HG02798 (cell line): Measurements from ENCODE around the gene HCAR1.
"Not testable (repeated sequence)": the region's sequence is repeated elsewhere in the genome, so short reads cannot be mapped to it uniquely, and the experiment has no call there.

Experiments
- ATAC-seq: cut with Tn5 transposase; IDR thresholded peaks from one replicate; pipeline ENCODE4 v1.9.1; 2021; ENCODE audit warnings: mild to moderate bottlenecking; ENCODE audit not compliant: unreplicated experiment, poor library complexity

HCAR1 gene

DNA sequence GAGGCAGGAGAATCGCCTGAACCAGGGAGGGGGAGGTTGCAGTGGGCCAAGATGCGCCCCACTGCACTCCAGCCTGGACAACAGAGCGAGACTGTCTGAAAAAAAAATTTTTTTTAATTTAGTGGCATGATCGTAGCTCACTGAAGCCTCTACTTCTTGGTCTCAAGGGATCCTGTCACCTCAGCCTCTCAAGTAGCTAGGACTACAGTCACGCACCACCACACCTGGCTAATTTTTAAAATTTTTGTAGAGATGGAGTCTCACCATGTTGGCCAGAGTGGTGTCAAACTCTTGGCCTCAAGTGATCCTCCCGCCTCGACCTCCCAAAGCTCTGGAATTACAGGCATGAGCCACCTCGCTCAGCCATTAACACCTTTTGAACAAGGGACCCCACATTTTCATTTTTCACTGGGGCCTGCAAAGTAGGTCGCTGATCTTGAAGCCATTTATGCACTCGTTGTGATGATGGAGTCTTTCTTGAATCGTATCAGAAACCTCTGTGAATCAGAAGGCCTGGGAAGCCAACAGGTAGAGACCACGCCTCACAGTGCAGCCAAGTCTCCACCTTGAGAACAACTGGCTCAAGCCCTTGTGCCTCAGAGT, 5.9 kb downstream of the HCAR1 start:
- ATAC-seq = no peak

DNA sequence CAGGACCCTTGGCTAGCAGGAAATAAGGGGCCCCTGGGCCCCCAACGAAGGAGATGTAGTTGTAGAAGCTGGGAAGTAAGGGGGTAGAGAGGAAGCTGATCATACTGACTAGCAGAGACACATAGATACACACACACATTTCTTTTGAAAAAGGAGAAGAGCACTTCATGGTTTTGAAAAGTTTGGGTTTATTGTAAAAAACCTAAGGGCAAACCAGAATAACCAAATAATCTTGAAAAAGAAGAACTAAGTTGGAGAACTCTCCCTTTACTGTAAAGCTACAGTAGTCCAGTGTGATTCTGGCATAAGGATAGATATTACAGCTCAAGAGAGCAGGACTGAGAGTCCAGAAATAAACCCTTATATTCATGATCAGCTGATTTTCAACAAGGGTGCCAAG, 8.3 kb downstream of the HCAR1 start:
- ATAC-seq = no peak

DNA sequence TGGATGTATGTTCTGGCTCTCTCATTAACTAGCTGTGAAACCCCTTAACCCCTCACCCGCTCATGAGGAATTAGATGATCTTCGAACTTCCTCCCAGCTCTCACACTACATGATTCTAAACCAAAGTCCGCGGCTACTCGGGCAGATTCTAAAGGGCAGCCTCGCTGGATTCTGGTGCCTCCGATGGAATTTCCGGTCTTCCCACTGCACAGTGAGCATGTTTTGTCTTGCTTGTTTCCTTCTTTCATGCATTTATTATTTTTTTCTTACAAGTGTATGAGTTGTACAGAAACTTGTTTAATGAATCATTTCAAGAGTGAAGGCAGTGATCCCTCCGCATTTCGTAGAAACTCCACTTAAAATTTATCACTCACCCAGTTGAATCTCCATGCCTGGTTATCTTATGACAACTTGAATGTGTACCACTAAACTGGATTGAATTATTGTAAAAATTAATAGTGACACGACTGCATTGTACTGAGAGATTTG, 9.5 kb downstream of the HCAR1 start:
- no peak for ATAC-seq

DNA sequence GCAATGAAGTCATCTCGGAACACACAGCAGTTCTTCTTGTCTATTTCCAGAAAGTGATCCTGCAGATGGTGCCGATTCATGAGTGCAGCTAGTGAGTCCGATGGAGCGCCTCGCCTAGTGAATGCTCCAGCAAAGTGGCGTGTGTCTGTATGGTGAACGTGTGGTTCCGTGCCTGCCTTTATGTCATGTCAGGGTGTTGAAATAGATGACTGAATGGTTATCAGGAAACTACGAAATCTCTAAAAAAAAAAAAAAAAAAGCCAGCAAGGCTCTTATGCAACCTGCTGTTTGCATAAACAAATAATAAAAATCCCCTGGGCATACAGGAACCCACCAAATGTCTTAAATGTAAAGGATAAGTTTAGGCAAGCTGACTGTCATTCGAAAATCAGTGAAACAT, 14.0 kb downstream of the HCAR1 start, which contains the start of gene HCAR3:
TSS of gene HCAR3 (minus strand) at position 154 of the 400 bp plus-strand sequence. CDS start at position 80, 74 bp downstream.
- ATAC-seq = peak; percentile 42

DNA sequence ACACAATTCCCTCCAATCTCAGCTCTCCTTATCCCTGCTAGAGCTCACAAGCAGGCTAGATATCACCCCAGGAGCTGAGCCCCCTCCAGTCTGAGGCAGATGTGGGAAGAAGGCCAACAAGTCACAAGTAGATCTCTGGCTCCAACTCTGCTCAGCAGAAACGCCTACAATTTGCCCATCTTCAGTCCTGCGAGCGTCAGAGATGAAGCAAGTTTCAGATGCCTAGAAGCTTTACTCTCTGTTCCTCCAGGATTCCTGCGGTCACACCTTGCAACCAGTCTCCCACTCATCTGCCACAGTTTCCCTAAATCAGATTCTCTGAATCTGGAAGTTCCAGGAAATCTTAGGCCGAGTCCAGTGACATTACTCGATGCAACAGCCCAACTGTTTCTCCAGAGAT, 15.4 kb downstream of the HCAR1 start:
- ATAC-seq = not testable (repeated sequence)

DNA sequence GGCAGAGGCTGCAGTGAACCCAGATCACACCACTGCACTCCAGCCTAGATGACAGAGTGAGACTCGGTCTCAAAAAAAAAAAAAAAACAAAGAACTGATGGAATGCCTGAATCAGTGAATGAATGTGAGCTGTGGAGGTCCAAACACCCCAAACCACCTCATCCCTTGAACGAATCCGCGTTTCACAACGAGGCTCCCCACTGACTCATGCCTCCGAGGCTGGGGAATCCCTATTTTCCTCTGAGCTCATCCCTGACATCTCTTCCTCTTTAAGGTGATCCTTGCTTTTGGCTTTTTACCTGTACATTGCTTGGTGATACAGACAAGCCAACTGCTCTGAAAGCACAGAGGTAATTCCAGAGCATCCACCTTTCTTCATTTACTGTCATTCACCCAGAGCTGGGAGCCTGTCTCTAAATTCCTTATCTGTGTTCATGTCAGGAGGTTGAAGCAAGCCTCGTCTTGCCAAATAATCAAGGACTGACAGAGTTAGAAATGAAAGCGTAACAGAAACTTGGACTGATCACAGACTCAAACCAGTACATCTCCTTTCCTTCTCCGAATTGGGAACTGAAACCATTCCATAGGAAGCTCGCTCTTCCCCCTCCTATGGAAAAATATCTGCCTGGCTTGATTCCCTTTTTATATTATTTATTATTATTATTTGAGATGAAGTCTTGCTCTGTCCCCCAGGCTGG, 17.0 kb downstream of the HCAR1 start:
- not testable (repeated sequence) for ATAC-seq

DNA sequence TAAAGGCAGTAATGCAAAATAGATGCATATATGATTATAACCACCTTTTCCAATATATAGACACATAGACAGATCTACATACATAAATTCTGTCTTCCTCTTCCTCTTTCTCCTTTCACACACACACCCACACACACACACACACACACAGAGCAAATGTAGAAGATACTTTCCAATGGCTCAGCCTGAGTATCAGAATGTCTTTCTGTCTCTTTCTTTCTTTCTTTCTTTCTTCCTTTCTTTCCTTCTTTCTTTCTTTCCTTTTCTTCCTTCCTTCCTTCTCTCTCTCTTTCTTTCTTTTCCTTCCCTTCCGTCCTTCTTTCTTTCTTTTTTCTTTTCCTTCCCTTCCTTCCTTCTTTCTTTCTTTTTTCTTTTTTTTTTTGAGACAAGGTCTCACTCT, 19.4 kb downstream of the HCAR1 start:
- not testable (repeated sequence) for ATAC-seq

DNA sequence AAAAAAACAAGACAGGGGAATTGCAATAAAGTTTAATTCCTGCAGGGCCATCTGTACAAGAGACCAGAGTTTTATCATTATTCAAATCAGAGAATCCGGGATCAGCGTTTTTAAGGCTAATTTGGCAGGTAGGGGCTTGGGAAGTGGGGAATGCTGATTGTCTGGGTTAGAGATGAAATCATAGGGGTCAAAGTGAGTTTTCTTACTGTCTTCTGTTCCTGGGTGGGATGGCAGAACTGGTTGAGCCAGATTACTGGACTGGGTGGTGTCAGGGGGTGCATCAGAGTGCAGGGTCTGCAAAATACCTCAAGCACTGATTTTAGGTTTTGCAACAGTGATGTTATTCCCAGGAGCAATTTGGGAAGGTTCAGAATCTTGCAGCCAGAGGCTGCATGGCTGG, 20.3 kb downstream of the HCAR1 start:
- not testable (repeated sequence) for ATAC-seq

DNA sequence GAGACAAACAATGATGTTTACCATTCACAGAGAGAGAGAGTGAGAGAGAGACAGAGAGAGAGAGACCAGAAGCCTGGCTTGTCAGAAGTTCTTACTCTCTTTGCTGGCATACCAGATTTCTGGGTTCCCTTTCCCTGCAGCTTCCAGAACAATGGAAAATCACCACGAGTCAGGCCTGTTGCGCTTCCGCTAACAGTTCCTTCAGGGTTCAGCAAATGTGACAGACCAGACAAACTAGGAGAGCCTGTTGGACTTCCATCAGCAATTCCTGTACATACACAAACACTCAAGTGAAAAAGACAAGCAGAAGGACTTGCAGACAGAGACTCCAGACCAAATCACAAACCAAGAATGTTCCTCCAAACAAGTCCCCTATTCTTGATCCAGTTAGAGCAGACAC, 21.4 kb downstream of the HCAR1 start:
- not testable (repeated sequence) for ATAC-seq

DNA sequence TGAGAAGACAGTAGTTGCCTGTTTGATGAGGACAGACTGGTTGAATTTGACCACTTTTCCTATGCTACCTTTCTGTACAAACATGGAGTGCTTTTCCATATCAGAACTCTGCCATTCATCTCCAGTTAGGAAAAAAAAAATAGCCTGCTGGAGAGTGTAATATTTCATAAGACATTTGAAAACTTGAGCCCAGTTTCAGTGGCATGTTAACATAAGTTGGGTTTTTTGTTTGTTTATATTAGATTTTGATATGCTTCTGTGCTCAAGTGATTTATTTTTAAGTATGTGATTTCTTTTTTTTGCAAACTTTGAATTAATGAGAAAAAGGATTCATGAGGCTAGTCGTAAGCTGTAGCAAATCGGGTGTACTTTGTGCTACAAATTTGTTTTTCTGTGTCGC, 26.8 kb downstream of the HCAR1 start:
- ATAC-seq = not testable (repeated sequence)

DNA sequence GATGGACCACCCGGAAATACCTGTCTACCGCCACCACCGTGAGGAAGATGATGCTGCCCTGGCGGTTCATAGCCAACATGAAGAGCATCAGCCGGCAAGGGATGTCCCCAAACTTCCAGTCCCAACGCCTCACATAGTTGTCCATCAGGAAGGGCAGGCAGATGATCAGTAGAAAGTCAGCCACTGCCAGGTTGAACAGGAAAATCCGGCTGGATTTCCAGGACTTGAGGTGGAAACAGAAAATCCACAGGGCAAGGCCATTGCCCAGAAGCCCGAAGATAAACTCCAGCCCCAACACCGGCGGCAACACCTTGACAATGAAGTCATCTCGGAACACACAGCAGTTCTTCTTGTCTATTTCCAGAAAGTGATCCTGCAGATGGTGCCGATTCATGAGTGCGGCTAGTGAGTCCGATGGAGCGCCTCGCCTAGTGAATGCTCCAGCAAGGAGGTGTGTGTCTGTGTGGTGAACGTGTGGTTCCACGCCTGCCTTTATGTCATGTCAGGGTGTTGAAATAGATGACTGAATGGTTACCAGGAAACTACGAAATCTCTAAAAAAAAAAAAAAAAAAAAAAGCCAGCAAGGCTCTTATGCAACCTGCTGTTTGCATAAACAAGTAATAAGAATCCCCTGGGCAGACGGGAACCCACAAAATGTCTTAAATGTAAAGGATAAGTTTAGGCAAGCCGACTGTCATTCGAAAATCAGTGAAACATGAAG, 27.6 kb downstream of the HCAR1 start, which contains the start of gene HCAR2:
TSS of gene HCAR2 (minus strand) at position 468 of the 722 bp plus-strand sequence. CDS start at position 394, 74 bp downstream.
- ATAC-seq = not testable (repeated sequence)

DNA sequence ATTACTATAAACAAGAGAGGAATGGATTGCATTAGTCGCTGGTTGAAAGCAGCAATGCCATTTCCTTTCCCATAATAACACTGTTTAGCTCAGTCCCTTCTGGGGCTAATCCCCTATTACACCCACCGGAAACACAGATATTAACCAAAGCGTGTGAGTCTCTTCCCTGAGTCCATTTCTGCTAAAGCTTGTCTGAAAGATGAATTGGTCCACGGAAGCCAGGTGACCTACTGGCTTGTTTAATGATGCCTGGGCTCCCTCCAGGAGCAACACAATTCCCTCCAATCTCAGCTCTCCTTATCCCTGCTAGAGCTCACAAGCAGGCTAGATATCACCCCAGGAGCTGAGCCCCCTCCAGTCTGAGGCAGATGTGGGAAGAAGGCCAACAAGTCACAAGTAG, 29.2 kb downstream of the HCAR1 start:
- ATAC-seq = not testable (repeated sequence)

DNA sequence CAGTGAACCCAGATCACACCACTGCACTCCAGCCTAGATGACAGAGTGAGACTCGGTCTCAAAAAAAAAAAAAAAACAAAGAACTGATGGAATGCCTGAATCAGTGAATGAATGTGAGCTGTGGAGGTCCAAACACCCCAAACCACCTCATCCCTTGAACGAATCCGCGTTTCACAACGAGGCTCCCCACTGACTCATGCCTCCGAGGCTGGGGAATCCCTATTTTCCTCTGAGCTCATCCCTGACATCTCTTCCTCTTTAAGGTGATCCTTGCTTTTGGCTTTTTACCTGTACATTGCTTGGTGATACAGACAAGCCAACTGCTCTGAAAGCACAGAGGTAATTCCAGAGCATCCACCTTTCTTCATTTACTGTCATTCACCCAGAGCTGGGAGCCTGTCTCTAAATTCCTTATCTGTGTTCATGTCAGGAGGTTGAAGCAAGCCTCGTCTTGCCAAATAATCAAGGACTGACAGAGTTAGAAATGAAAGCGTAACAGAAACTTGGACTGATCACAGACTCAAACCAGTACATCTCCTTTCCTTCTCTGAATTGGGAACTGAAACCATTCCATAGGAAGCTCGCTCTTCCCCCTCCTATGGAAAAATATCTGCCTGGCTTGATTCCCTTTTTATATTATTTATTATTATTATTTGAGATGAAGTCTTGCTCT, 30.5 kb downstream of the HCAR1 start:
- ATAC-seq = not testable (repeated sequence)

DNA sequence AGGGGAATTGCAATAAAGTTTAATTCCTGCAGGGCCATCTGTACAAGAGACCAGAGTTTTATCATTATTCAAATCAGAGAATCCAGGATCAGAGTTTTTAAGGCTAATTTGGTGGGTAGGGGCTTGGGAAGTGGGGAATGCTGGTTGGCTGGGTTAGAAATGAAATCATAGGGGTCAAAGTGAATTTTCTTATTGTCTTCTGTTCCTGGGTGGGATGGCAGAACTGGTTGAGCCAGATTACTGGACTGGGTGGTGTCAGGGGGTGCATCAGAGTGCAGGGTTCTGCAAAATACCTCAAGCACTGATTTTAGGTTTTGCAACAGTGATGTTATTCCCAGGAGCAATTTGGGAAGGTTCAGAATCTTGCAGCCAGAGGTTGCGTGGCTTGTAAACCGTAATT, 33.7 kb downstream of the HCAR1 start:
- ATAC-seq = not testable (repeated sequence)

DNA sequence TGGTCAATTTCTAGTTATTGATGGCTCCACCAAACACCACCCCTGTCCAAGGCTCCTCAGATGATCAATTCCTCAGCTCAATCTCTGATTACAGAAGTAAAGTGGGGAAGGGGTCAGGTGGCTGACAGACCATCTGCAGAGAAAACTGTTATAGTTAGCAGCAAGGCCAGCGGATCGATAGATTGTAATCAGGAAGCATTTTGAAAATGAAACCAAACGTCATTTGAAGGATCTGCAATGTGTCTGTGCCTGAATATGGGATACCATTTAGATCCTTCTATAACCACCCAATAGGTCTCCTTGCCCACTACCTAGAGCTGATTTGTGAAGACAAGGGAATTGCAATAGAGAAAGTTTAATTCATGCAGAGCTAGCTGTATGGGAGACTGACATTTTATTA, 39.1 kb downstream of the HCAR1 start:
- ATAC-seq = no peak

DNA sequence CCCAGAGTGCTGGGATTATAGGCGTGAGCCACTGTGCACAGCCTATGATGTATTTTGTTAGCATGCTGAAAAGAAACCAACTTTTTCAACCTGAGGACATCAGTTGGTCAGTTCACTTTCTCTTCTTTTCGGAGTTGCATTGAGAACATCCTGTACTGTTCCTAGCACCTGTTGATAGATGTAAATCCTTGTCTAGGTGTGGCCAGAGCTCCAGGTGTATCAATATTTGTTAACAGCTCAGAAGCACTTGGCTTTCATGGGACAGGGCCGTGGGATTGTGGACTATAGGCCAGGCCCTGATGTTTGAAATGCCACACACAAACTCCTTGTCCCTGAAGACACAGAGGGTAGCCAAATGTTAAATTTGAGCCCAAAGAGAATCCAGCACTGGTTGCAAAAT, 42.4 kb downstream of the HCAR1 start:
- ATAC-seq = no peak

DNA sequence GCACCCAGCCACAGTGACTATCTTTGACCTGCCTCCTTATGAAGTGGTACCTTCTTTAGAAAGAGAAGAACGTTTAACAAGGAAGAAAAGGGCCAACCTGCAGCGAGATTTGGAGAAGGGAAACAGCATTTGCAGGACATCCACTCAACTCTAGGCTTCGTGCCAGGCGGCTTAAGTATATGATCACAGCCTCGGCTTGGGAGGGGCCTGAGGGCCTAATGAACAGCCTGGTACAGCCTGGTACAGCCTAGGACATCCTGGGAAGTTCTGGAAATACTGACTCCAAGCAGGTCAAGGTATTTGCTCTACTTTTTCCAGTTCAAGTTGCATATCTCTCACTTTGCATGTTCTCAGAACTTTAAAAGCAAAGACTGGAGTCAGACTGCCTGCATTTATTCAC, 43.6 kb downstream of the HCAR1 start:
- no peak for ATAC-seq

DNA sequence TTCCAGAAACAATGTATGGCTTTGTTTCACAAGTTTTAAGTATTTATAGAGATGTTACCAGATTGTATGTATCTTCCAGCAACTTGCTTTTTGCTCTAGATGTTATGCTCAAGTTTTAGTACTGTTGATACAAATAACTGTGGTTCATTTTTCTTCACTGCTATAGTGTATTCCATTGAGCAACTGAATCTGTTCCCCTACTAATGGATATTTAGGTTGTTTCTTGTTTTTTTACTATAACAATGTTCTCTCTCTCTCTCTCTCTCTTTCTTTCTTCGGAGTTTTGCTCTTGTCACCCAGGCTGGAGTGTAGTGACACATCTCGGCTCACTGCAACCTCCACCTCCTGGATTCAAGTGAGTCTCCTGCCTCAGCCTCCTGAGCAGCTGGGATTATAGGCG, 44.1 kb downstream of the HCAR1 start:
- ATAC-seq = no peak

DNA sequence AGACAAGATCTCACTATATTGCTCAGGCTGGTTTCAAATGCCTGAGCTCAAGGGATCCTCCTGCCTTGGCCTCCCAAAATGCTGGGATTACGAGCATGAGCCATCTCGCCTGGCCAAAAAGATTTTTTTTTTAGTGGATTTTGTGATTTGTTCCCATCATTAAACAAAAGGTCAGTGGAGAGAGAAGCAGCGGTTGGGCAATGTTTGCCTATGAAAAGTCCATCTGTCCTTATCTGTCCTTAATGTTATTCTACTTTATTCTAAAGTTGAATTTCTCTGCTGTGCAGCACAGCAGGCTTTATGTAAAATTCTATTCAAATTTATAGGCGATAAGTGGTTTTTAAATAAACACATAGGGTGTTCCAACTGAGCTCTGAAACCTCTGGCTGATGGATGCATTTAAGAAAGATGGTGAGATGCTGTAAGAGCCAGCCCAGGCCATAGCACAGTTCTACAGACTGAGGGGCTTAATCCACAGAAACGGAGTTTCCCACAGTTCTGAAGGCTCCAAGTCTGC, 46.3 kb downstream of the HCAR1 start:
- ATAC-seq = no peak

DNA sequence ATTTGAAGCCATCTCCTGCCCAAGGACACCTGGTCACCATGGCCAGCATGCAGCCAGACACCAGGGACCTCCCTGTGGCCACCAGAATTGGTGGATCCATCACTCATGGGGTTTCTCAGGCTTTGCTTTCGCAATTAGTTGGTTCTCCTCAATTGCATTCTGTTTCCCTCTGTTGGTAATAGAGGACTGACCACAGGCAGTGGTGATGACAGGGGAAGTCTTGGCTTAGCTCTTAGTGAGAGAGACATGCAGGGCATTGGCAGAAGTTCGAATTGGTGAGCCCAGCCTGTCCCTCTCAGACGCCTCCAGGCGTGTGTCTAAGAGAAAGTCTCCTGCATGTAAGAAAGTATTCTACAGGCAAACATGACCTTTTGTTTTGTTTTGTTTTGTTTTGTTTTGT, 48.8 kb downstream of the HCAR1 start:
- no peak for ATAC-seq
